Smooth muscle cell (in vitro differentiated cells): ENCODE data around the gene MYO5B. TPM values are rescaled to one million over a fixed set of nuclear protein-coding genes. Genes with fewer than 3 reads are reported as not detected.

ENCODE experiments used
- DNase-seq: peaks from one replicate; lab custom pipeline; 2025; ENCODE audit not compliant: unreplicated experiment; lab: John Stamatoyannopoulos, UW
- H2AFZ ChIP-seq: fragments of 200-600 bp; sonication (generic); 2 replicates; pipeline ENCODE4 v1.6.0; 2016; ENCODE audit warnings: antibody characterized with exemption, low read depth, mild to moderate bottlenecking
- H3F3A ChIP-seq: fragments of 200-600 bp; sonication (generic); 2 replicates; pipeline ENCODE4 v1.6.0; 2017; ENCODE audit warnings: antibody characterized with exemption, low read depth
- H3K27ac ChIP-seq: fragments of 200-600 bp; sonication (generic); 2 replicates; pipeline ENCODE4 v1.5.1; 2016; ENCODE audit warnings: low read depth, mild to moderate bottlenecking
- H3K27me3 ChIP-seq: fragments of 200-600 bp; sonication (generic); 2 replicates; pipeline ENCODE4 v1.6.1; 2016; ENCODE audit warnings: low read depth, mild to moderate bottlenecking
- H3K36me3 ChIP-seq: fragments of 200-600 bp; sonication (generic); 2 replicates; pipeline ENCODE4 v1.5.1; 2016; ENCODE audit warnings: low read depth
- H3K4me1 ChIP-seq: fragments of 200-600 bp; sonication (generic); 2 replicates; pipeline ENCODE4 v1.5.1; 2016; ENCODE audit warnings: low read depth
- H3K4me2 ChIP-seq: fragments of 200-600 bp; sonication (generic); 2 replicates; pipeline ENCODE4 v1.6.0; 2016; ENCODE audit warnings: mild to moderate bottlenecking
- H3K4me3 ChIP-seq: fragments of 200-600 bp; sonication (generic); 2 replicates; pipeline ENCODE4 v1.5.1; 2016; ENCODE audit warnings: mild to moderate bottlenecking
- H3K79me2 ChIP-seq: fragments of 200-600 bp; sonication (generic); 2 replicates; pipeline ENCODE4 v1.6.0; 2016; ENCODE audit warnings: low read depth, mild to moderate bottlenecking
- H3K9ac ChIP-seq: fragments of 200-600 bp; sonication (generic); 2 replicates; pipeline ENCODE4 v1.6.0; 2016; ENCODE audit warnings: low read depth
- H3K9me3 ChIP-seq: fragments of 200-600 bp; sonication (generic); replicated peaks from 2 replicates; pipeline ENCODE4 v1.5.1; 2016; ENCODE audit warnings: low read depth
- H4K20me1 ChIP-seq: fragments of 200-600 bp; sonication (generic); 2 replicates; pipeline ENCODE4 v1.6.0; 2016; ENCODE audit warnings: low read depth
- WGBS: methylation state at CpG from one replicate; pipeline ENCODE4 v1.1.7; 2016; ENCODE audit warnings: low lambda C conversion rate; 5-methylcytosine and 5-hydroxymethylcytosine counted together
- polyA plus RNA-seq: library from polyadenylated mRNA; unstranded; fragments of >200 nt; fragmentation: Nextera tagmentation; extraction: Ambion mirVana; gene quantifications from 2 replicates; pipeline ENCODE4 v1.2.1, GENCODE V29; 2016
- total RNA-seq: library from RNA; depleted of rRNA; stranded (reverse); fragments of >200 nt; gene quantifications from 2 replicates; pipeline ENCODE4 v1.2.3, GENCODE V29; 2014
- TF ChIP-seq, protein P1 (sequence below): fragments of 200-600 bp; sonication (generic); IDR thresholded peaks from 2 replicates; pipeline ENCODE4 v1.5.1; 2017; ENCODE audit warnings: borderline replicate concordance, mild to moderate bottlenecking, antibody characterized with exemption; ENCODE audit not compliant: insufficient read depth, poor library complexity, severe bottlenecking

Gene MYO5B
- total and polyA plus RNA-seq, 2 experiments from 2014 or later: 1.7 to 25.3 TPM

DNA sequence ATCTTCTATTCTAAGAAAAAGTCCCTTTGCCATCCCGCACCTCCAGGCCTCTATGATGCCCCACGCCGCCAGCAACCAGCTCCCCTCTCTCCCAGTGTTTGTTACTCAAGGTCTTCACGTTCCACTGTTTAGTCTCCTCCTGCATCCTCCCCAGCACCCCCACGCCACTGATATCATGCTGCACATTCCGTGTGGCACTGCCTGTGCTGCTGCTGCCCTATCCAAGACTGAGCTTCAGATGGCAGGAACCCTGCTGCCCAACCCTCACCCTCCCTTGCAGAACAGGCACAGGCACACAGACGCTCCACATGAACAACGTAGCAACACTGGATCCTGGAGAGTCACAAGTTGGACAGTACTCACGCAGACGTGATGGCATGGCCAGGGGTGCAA lies 35.3 kb downstream of the MYO5B start:
- Histone ChIP-seq H3K9ac (no peak overlapping the region), H3K27me3 (no peaks in the 10 kb centered on the region), H3K27ac (peak overlapping the region; percentile 67), H3K4me2 (no peak overlapping the region), H3K36me3 (no peaks in the 10 kb centered on the region), H3K4me1 (peaks cover 15% of the 10 kb centered on the region), H4K20me1 (no peaks in the 10 kb centered on the region), H3K9me3 (no peaks in the 10 kb centered on the region), H2AFZ (no peak overlapping the region), H3K4me3 (no peak overlapping the region), H3K79me2 (no peaks in the 10 kb centered on the region), H3F3A (no peaks in the 10 kb centered on the region)
- no peak for DNase-seq
- WGBS: 95% methylated on average over 10 of the region's 10 CpGs
- TF ChIP-seq, protein P1, sequence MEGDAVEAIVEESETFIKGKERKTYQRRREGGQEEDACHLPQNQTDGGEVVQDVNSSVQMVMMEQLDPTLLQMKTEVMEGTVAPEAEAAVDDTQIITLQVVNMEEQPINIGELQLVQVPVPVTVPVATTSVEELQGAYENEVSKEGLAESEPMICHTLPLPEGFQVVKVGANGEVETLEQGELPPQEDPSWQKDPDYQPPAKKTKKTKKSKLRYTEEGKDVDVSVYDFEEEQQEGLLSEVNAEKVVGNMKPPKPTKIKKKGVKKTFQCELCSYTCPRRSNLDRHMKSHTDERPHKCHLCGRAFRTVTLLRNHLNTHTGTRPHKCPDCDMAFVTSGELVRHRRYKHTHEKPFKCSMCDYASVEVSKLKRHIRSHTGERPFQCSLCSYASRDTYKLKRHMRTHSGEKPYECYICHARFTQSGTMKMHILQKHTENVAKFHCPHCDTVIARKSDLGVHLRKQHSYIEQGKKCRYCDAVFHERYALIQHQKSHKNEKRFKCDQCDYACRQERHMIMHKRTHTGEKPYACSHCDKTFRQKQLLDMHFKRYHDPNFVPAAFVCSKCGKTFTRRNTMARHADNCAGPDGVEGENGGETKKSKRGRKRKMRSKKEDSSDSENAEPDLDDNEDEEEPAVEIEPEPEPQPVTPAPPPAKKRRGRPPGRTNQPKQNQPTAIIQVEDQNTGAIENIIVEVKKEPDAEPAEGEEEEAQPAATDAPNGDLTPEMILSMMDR: no peak

DNA sequence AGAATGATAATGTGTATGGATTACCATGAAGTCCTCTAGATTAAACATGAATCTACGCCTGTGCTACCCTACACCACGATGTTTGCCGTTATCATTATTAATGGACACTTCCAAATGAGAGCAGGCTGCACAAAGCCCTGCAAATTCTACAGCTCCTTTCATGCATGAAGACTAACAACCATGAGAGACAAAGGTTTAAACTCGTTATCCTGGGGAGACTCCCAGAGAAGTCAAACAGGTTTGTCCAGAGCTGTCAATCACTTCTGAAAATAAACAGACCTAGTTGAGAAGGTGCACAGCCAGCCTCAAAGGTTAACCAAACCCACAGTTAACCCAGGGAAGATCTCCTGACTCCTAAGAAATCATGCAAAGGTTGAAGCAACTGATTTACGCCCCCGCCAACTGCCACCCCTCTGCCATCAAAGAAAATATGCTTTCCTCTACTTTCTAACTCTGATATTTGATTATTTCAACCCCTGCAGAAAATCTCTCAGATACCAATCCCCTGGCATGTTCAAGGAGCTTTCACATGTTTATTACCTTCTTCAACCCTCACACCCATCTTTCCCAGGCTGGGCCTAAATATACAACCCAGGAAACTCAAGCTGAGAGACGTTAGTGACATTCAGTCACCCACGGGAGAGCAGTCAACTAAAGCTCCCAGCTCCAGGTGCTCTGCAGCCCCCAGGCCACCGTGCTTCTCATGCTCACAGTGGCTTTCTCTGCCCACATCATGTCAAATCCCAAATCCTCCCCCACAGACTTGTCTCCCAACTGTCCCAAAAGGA lies 35.9 kb downstream of the MYO5B start:
- H4K20me1 ChIP-seq: no peaks in the 10 kb centered on the region
- H3K4me2 ChIP-seq: peak overlapping the region; percentile 44
- WGBS: 70% methylated on average over 9 of the region's 9 CpGs
- no peak for DNase-seq
- no peak overlapping the region for H3K4me3 ChIP-seq
- no peaks in the 10 kb centered on the region for H3K9me3 ChIP-seq
- H3K36me3 ChIP-seq: no peaks in the 10 kb centered on the region
- no peaks in the 10 kb centered on the region for H3K79me2 ChIP-seq
- H2AFZ ChIP-seq: no peak overlapping the region
- H3K9ac ChIP-seq: no peak overlapping the region
- H3F3A ChIP-seq: no peaks in the 10 kb centered on the region
- no peaks in the 10 kb centered on the region for H3K27me3 ChIP-seq
- TF ChIP-seq, protein P1: no peak
- H3K4me1 ChIP-seq: peaks cover 15% of the 10 kb centered on the region
- peak overlapping the region; percentile 67 for H3K27ac ChIP-seq

DNA sequence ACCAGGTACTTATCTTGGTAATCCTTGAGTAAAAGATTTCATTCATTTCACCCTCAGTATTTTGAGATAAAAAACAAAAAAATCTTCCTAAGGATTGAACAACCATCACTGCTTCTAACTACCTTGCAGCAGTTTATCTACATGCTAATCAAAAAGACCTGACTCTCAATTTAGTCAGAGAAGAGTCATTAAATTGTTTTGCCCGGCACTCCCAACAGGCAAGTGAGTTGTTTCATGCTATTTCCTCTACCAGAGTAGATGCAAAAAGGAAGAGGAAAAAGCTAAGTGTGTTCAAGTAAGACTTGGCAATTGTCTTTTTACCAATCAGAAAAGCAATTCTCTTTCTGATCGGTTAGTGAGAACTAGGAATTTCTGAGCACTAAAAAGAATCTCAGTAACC lies 39.5 kb downstream of the MYO5B start:
- DNase-seq: no peak
- no peaks in the 10 kb centered on the region for H3K79me2 ChIP-seq
- 72% methylated on average over 2 of the region's 2 CpGs for WGBS
- H3K9me3 ChIP-seq: no peaks in the 10 kb centered on the region
- H2AFZ ChIP-seq: no peak overlapping the region
- TF ChIP-seq, protein P1: no peak
- H3K4me3 ChIP-seq: no peak overlapping the region
- no peaks in the 10 kb centered on the region for H4K20me1 ChIP-seq
- H3K4me1 ChIP-seq: peaks cover 13% of the 10 kb centered on the region
- no peaks in the 10 kb centered on the region for H3K36me3 ChIP-seq
- no peaks in the 10 kb centered on the region for H3K27me3 ChIP-seq
- no peak overlapping the region for H3K9ac ChIP-seq
- H3F3A ChIP-seq: no peaks in the 10 kb centered on the region
- H3K4me2 ChIP-seq: no peak overlapping the region
- peak overlapping the region; percentile 44 for H3K27ac ChIP-seq

DNA sequence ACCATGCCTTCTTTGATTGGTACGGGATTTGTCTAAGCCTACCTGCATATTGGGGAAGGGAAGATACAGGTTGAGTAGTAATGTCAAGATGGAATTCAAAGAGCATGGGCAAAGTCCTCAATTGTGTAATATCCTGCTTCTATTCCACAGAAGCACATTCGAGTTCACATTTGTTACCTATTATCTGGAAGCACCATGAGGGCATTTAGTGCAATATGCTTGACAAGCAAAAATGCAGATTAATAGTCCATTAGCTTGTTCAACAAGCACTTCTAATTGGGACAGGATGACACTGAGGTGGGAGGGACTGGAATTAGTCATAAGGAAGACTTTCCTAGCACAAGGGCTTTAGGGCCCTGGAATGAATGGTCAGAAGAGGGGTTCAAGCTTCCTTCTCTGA lies 40.5 kb downstream of the MYO5B start:
- H3K79me2 ChIP-seq: no peaks in the 10 kb centered on the region
- H3K4me3 ChIP-seq: no peak overlapping the region
- TF ChIP-seq, protein P1: no peak
- 86% methylated on average over 2 of the region's 2 CpGs for WGBS
- no peak overlapping the region for H3K9ac ChIP-seq
- peaks cover 13% of the 10 kb centered on the region for H3K4me1 ChIP-seq
- no peak overlapping the region for H2AFZ ChIP-seq
- H3K4me2 ChIP-seq: no peak overlapping the region
- no peaks in the 10 kb centered on the region for H3F3A ChIP-seq
- H3K9me3 ChIP-seq: no peaks in the 10 kb centered on the region
- H4K20me1 ChIP-seq: no peaks in the 10 kb centered on the region
- peak overlapping the region; percentile 44 for H3K27ac ChIP-seq
- DNase-seq: no peak
- H3K27me3 ChIP-seq: no peaks in the 10 kb centered on the region
- H3K36me3 ChIP-seq: no peaks in the 10 kb centered on the region
